Endothelial cell of umbilical vein (primary cell): ENCODE measurements around the gene SLC16A7. TPM values are rescaled to one million over a fixed set of nuclear protein-coding genes. Genes with fewer than 3 reads are reported as not detected.

Experiments
- BruUV-seq: library from RNA; stranded (reverse); fragments of 400-500 nt; replicated peaks from 2 replicates; lab custom pipeline; 2021; lab: Mats Ljungman, UMichigan
- CTCF ChIA-PET: fragments of 300-600, 350-600 bp; sonication (Branson Sonifier 250); formaldehyde crosslinking; loops from one replicate; lab custom pipeline; 2021; ENCODE audit warnings: antibody characterized with exemption, inconsistent platforms; lab: Charles Lee
- POLR2A ChIA-PET: fragments of 300-600, 350-600 bp; sonication (Branson Sonifier 250); formaldehyde crosslinking; loops from one replicate; lab custom pipeline; 2021; ENCODE audit warnings: antibody characterized with exemption, inconsistent platforms; lab: Charles Lee
- DNase-seq: peaks from one replicate; pipeline ENCODE4 v3.0.0-alpha.2; 2011; ENCODE audit warnings: low read depth, low spot score
- FAIRE-seq: peaks from 2 replicates; lab custom pipeline; 2011; peaks lifted over from hg19 to GRCh38; lab: Jason Lieb, UNC
- H2AFZ ChIP-seq: 2 replicates; pipeline ENCODE4 v1.6.0; 2012; ENCODE audit warnings: low read depth, low read length, control low read depth, inconsistent platforms
- H3K27ac ChIP-seq: 2 replicates; pipeline ENCODE4 v1.5.1; 2011; ENCODE audit warnings: low read depth, mild to moderate bottlenecking, control low read depth, low read length, moderate library complexity; ENCODE audit not compliant: insufficient read depth
- H3K27me3 ChIP-seq, 2 experiments: 2 replicates each; pipeline versions ENCODE4 v1.6.0 to v1.6.1; 2011; ENCODE audit warnings: low read length in 2 of 2, mixed read lengths in 1 of 2; ENCODE audit not compliant: control insufficient read depth in 2 of 2, insufficient read depth in 2 of 2
- H3K36me3 ChIP-seq, 2 experiments: 2 replicates in 1 of 2; 3 replicates in 1 of 2; pipeline ENCODE4 v1.5.1; 2011; ENCODE audit warnings: low read length in 2 of 2, mild to moderate bottlenecking in 1 of 2, moderate library complexity in 1 of 2; ENCODE audit not compliant: control insufficient read depth in 2 of 2, insufficient read depth in 2 of 2; ENCODE audit errors: extremely low read depth in 1 of 2
- H3K4me1 ChIP-seq: 3 replicates; pipeline ENCODE4 v1.5.1; 2011; ENCODE audit warnings: mild to moderate bottlenecking, low read length; ENCODE audit not compliant: control insufficient read depth, insufficient read depth; ENCODE audit errors: extremely low read depth
- H3K4me2 ChIP-seq: 2 replicates; pipeline ENCODE4 v1.6.1; 2011; ENCODE audit warnings: low read length, control low read depth, mixed read lengths; ENCODE audit not compliant: insufficient read depth
- H3K4me3 ChIP-seq, 3 experiments: fragments of 200-600 bp in 1 of 3; sonication (generic), shearing (Covaris generic) in 1 of 3; replicated peaks in 1 of 3; 2 replicates each; pipeline ENCODE4 v1.5.1; 2011 to 2016; ENCODE audit warnings: control low read depth in 3 of 3, low read length in 3 of 3, mild to moderate bottlenecking in 2 of 3, inconsistent platforms in 1 of 3, low read depth in 1 of 3, moderate library complexity in 1 of 3; ENCODE audit not compliant: insufficient read depth in 1 of 3
- H3K79me2 ChIP-seq: 2 replicates; pipeline ENCODE4 v1.6.0; 2012; ENCODE audit warnings: low read length, inconsistent platforms; ENCODE audit not compliant: control insufficient read depth, insufficient read depth
- H3K9ac ChIP-seq: replicated peaks from 2 replicates; pipeline ENCODE3; 2011; ENCODE audit warnings: low read length, control low read depth; ENCODE audit not compliant: insufficient read depth; ENCODE audit errors: extremely low read depth
- H3K9me1 ChIP-seq: replicated peaks from 3 replicates; pipeline ENCODE4 v1.6.0; 2011; ENCODE audit warnings: mild to moderate bottlenecking, low read length; ENCODE audit not compliant: control insufficient read depth, insufficient read depth; ENCODE audit errors: extremely low read depth
- H3K9me3 ChIP-seq: replicated peaks from 2 replicates; pipeline ENCODE4 v1.5.1; 2012; ENCODE audit warnings: low read length, inconsistent platforms; ENCODE audit not compliant: control insufficient read depth, insufficient read depth
- H4K20me1 ChIP-seq: replicated peaks from 2 replicates; pipeline ENCODE3; 2011; ENCODE audit warnings: mild to moderate bottlenecking, low read length; ENCODE audit not compliant: control insufficient read depth, insufficient read depth; ENCODE audit errors: extremely low read depth
- CTCF ChIP-seq, 2 donors: IDR thresholded peaks; 1 replicate in 1 of 2; 2 replicates in 1 of 2; pipeline ENCODE4 v1.5.1; 2011; ENCODE audit warnings: low read length in 2 of 2, mild to moderate bottlenecking in 2 of 2, moderate library complexity in 2 of 2, control low read depth in 1 of 2, inconsistent platforms in 1 of 2, low read depth in 1 of 2; ENCODE audit not compliant: insufficient read depth in 1 of 2; ENCODE audit errors: extremely low read depth in 1 of 2
- EZH2 ChIP-seq: IDR thresholded peaks from 2 replicates; pipeline ENCODE4 v1.6.1; 2012; ENCODE audit warnings: borderline replicate concordance, low read depth, mild to moderate bottlenecking, moderate library complexity, low read length, inconsistent platforms; ENCODE audit not compliant: severe bottlenecking
- FOS ChIP-seq: IDR thresholded peaks from 2 replicates; pipeline ENCODE4 v1.6.1; 2011; ENCODE audit warnings: mild to moderate bottlenecking, low read length, moderate library complexity, borderline replicate concordance; ENCODE audit not compliant: insufficient read depth
- GATA2 ChIP-seq: IDR thresholded peaks from 2 replicates; pipeline ENCODE4 v1.7.0; 2011; ENCODE audit warnings: low read depth, mild to moderate bottlenecking, moderate library complexity, mixed read lengths, low read length; ENCODE audit not compliant: insufficient read length, insufficient read depth
- JUN ChIP-seq: IDR thresholded peaks from 2 replicates; pipeline ENCODE4 v1.6.1; 2011; ENCODE audit warnings: borderline replicate concordance, low read depth; ENCODE audit not compliant: insufficient read length, insufficient read depth
- MAX ChIP-seq: IDR thresholded peaks from 2 replicates; pipeline ENCODE4 v1.6.1; 2011; ENCODE audit not compliant: insufficient read depth, insufficient read length
- MYC ChIP-seq: IDR thresholded peaks from one replicate; pipeline ENCODE4 v1.6.1; 2011; ENCODE audit warnings: mild to moderate bottlenecking, low read depth, low read length
- POLR2A ChIP-seq: IDR thresholded peaks from 2 replicates; pipeline ENCODE4 v1.6.1; 2012; ENCODE audit warnings: low read depth, mild to moderate bottlenecking, control low read depth, low read length
- POLR2AphosphoS5 ChIP-seq: IDR thresholded peaks from 2 replicates; pipeline ENCODE4 v1.6.1; 2012; ENCODE audit warnings: low read depth, mild to moderate bottlenecking, control low read depth, low read length, moderate library complexity; ENCODE audit not compliant: insufficient read depth
- dilution Hi-C: fragments of 300-500 bp; cut with MboI; formaldehyde crosslinking; loops from one replicate; pipeline ENCODE4 v1.15.0; 2019; ENCODE audit warnings: low sequenced_read_pairs; ENCODE audit not compliant: extremely low pct_ligation_motif_present
- intact Hi-C: fragments of 100-400 bp; cut with micrococcal nuclease; formaldehyde crosslinking; loops from one replicate; pipeline ENCODE4 v1.10.0; 2022
- polyA plus RNA-seq, 4 experiments: library from polyadenylated mRNA; depleted of rRNA in 3 of 4; stranded (reverse) in 3 of 4; unstranded in 1 of 4; fragments of >200 nt; gene quantifications; 2 replicates each; pipeline versions ENCODE4 v1.2.1 to v1.2.3, GENCODE V29; 2011 to 2012; ENCODE audit warnings: missing spikeins in 1 of 4
- total RNA-seq: library from RNA; stranded (reverse); gene quantifications from 2 replicates; pipeline ENCODE4 v1.2.3, GENCODE V29; 2021

Gene SLC16A7
- total and polyA plus RNA-seq, 2 donors (not counting 3 experiments of a cell fraction or from before 2014, with no cell fraction given): 2.9 to 8.9 TPM

GRCh38 chr12:59708064-59708463, 112.2 kb downstream of the SLC16A7 start:
- DNase-seq: no peak
- no peaks in the 10 kb centered on the region for H4K20me1 ChIP-seq
- H3K36me3 ChIP-seq: no peaks in the 10 kb centered on the region
- no peaks in the 10 kb centered on the region for H3K9me1 ChIP-seq
- ChIA-PET CTCF (no interaction called here), POLR2A (no interaction called here)
- dilution Hi-C loops (no loop called here), intact Hi-C loops (no loop called here)
- H3K9me3 ChIP-seq: no peaks in the 10 kb centered on the region
- H3K4me1 ChIP-seq: no peaks in the 10 kb centered on the region
- FAIRE-seq: no peak
- H3K79me2 ChIP-seq: no peaks in the 10 kb centered on the region
- H3K4me3 ChIP-seq: no peak overlapping the region
- no peaks in the 10 kb centered on the region for H3K27me3 ChIP-seq
- H3K27ac ChIP-seq: no peak overlapping the region
- TF ChIP-seq POLR2A (no peak), MAX (no peak), POLR2AphosphoS5 (no peak), GATA2 (no peak), JUN (no peak), FOS (no peak)
- no peak overlapping the region for H2AFZ ChIP-seq
- no peak overlapping the region for H3K9ac ChIP-seq
- no TSS peak for BruUV-seq
- H3K4me2 ChIP-seq: no peak overlapping the region

GRCh38 chr12:59708484-59708883, 112.7 kb downstream of the SLC16A7 start:
- dilution Hi-C loops: no loop called here
- no TSS peak for BruUV-seq
- H3K27me3 ChIP-seq: no peaks in the 10 kb centered on the region
- CTCF ChIA-PET: no interaction called here
- no peak overlapping the region for H2AFZ ChIP-seq
- H4K20me1 ChIP-seq: no peaks in the 10 kb centered on the region
- H3K36me3 ChIP-seq: no peaks in the 10 kb centered on the region
- no peak for TF ChIP-seq JUN
- TF ChIP-seq EZH2: no peak
- no peak for TF ChIP-seq GATA2
- no peak for TF ChIP-seq FOS
- TF ChIP-seq POLR2A: no peak
- TF ChIP-seq POLR2AphosphoS5: no peak
- TF ChIP-seq MYC: no peak
- TF ChIP-seq MAX: no peak
- TF ChIP-seq CTCF (IDR thresholded peaks at IDR 0.05; ENCODE audit: extremely low read depth in 1 of 2, insufficient read depth in 1 of 2, low read depth in 1 of 2, low read length in 2 of 2): no peak
- H3K4me2 ChIP-seq: no peak overlapping the region
- intact Hi-C loops: no loop called here
- no peak overlapping the region for H3K27ac ChIP-seq
- FAIRE-seq (no peak), DNase-seq (no peak)
- no peaks in the 10 kb centered on the region for H3K4me1 ChIP-seq
- H3K79me2 ChIP-seq: no peaks in the 10 kb centered on the region
- H3K9me3 ChIP-seq: no peaks in the 10 kb centered on the region
- no peak overlapping the region for H3K9ac ChIP-seq
- H3K4me3 ChIP-seq: no peak overlapping the region
- H3K9me1 ChIP-seq: no peaks in the 10 kb centered on the region
- POLR2A ChIA-PET: no interaction called here
